Neural cell (in vitro differentiated cells): ENCODE measurements around the gene AHSP. TPM values are rescaled to one million over a fixed set of nuclear protein-coding genes. Genes with fewer than 3 reads are reported as not detected.

Source experiments
- H2AFZ ChIP-seq: fragments of 200-600, 300-800 bp; sonication (generic), shearing (Covaris generic); 2 replicates; pipeline ENCODE4 v1.6.0; 2014; ENCODE audit warnings: low read depth, mild to moderate bottlenecking, antibody characterized with exemption, low read length, moderate library complexity
- H3F3A ChIP-seq: fragments of 200-600 bp; shearing (Covaris generic); 2 replicates; pipeline ENCODE4 v1.6.1; 2016; ENCODE audit warnings: mild to moderate bottlenecking, moderate library complexity, mixed read lengths, antibody characterized with exemption, low read length; ENCODE audit not compliant: insufficient read depth, poor library complexity, severe bottlenecking
- H3K27ac ChIP-seq: fragments of 200-600, 300-800 bp; sonication (generic), shearing (Covaris generic); 2 replicates; pipeline ENCODE4 v1.5.1; 2014; ENCODE audit warnings: mild to moderate bottlenecking, low read length, moderate library complexity
- H3K27me3 ChIP-seq: fragments of 300-800, 200-600 bp; sonication (generic), shearing (Covaris generic); 2 replicates; pipeline ENCODE4 v1.6.0; 2014; ENCODE audit warnings: mild to moderate bottlenecking, low read depth, low read length, moderate library complexity; ENCODE audit not compliant: insufficient read depth
- H3K36me3 ChIP-seq: fragments of 300-800, 200-600 bp; sonication (generic), shearing (Covaris generic); 2 replicates; pipeline ENCODE4 v1.5.1; 2014; ENCODE audit warnings: mild to moderate bottlenecking, antibody characterized with exemption, low read length, moderate library complexity; ENCODE audit not compliant: insufficient read depth
- H3K4me2 ChIP-seq: fragments of 300-800, 200-600 bp; sonication (generic), shearing (Covaris generic); 2 replicates; pipeline ENCODE4 v1.6.0; 2014; ENCODE audit warnings: mild to moderate bottlenecking, low read length
- H3K4me3 ChIP-seq: fragments of 300-800, 200-600 bp; sonication (generic), shearing (Covaris generic); 2 replicates; pipeline ENCODE4 v1.5.1; 2014; ENCODE audit warnings: mild to moderate bottlenecking, low read length, moderate library complexity
- H3K79me2 ChIP-seq: fragments of 200-600 bp; shearing (Covaris generic); replicated peaks from 2 replicates; pipeline ENCODE4 v1.6.0; 2014; ENCODE audit warnings: mild to moderate bottlenecking, low read length, moderate library complexity; ENCODE audit not compliant: insufficient read depth
- H3K9ac ChIP-seq: fragments of 300-800, 200-600 bp; sonication (generic), shearing (Covaris generic); 2 replicates; pipeline ENCODE4 v1.6.1; 2016; ENCODE audit warnings: mild to moderate bottlenecking, low read length, mixed read lengths
- H3K9me2 ChIP-seq: fragments of 200-600 bp; shearing (Covaris generic); 2 replicates; pipeline ENCODE4 v1.6.1; 2016; ENCODE audit warnings: mild to moderate bottlenecking, low read length, mixed read lengths; ENCODE audit not compliant: insufficient read depth
- H3K9me3 ChIP-seq: fragments of 200-600, 300-800 bp; sonication (generic), shearing (Covaris generic); 2 replicates; pipeline ENCODE4 v1.6.1; 2016; ENCODE audit warnings: mild to moderate bottlenecking, mixed run types, low read length, moderate library complexity, mixed read lengths
- H4K20me1 ChIP-seq: fragments of 200-600 bp; shearing (Covaris generic); 2 replicates; pipeline ENCODE4 v1.6.1; 2016; ENCODE audit warnings: mild to moderate bottlenecking, mixed run types; ENCODE audit not compliant: insufficient read depth
- EP300 ChIP-seq: fragments of 450-650 bp; conservative IDR thresholded peaks from 2 replicates; pipeline ENCODE4 v1.6.1; 2014; ENCODE audit warnings: antibody characterized with exemption, mild to moderate bottlenecking, moderate library complexity; ENCODE audit not compliant: poor library complexity, severe bottlenecking
- EZH2 ChIP-seq: fragments of 200-600, 300-800 bp; shearing (Covaris generic), sonication (generic); IDR thresholded peaks from 2 replicates; pipeline ENCODE4 v1.6.1; 2014; ENCODE audit warnings: antibody characterized with exemption, low read length, borderline replicate concordance, mild to moderate bottlenecking; ENCODE audit not compliant: insufficient read depth, poor library complexity, severe bottlenecking
- MXI1 ChIP-seq: fragments of 450-650 bp; conservative IDR thresholded peaks from 2 replicates; pipeline ENCODE4 v1.6.1; 2014; ENCODE audit warnings: antibody characterized with exemption, mild to moderate bottlenecking; ENCODE audit not compliant: poor library complexity, severe bottlenecking
- POLR2AphosphoS5 ChIP-seq: IDR thresholded peaks from 2 replicates; pipeline ENCODE4 v1.6.1; 2012
- RAD21 ChIP-seq: fragments of 450-650 bp; conservative IDR thresholded peaks from 2 replicates; pipeline ENCODE4 v1.6.1; 2014; ENCODE audit warnings: antibody characterized with exemption, mild to moderate bottlenecking, moderate library complexity
- SMC3 ChIP-seq: fragments of 450-650 bp; conservative IDR thresholded peaks from 2 replicates; pipeline ENCODE4 v1.6.1; 2014; ENCODE audit warnings: antibody characterized with exemption, mild to moderate bottlenecking, moderate library complexity; ENCODE audit not compliant: poor library complexity
- TAF1 ChIP-seq: IDR thresholded peaks from 2 replicates; pipeline ENCODE4 v1.6.1; 2012; ENCODE audit warnings: low read depth
- polyA plus RNA-seq: library from polyadenylated mRNA; depleted of rRNA; stranded (reverse); fragments of >200 nt; gene quantifications from 2 replicates; pipeline ENCODE4 v1.2.3, GENCODE V29; 2014
- TF ChIP-seq, protein P1 (sequence below): fragments of 450-650 bp; IDR thresholded peaks from 2 replicates; pipeline ENCODE4 v1.5.1; 2014; ENCODE audit warnings: antibody characterized with exemption, mild to moderate bottlenecking, moderate library complexity; ENCODE audit not compliant: poor library complexity, severe bottlenecking
- TF ChIP-seq, protein P2 (sequence below): IDR thresholded peaks from 2 replicates; pipeline ENCODE4 v1.6.1; 2012; ENCODE audit warnings: borderline replicate concordance

AHSP gene
- polyA plus RNA-seq, 1 donor from 2014 or later = not detected

DNA sequence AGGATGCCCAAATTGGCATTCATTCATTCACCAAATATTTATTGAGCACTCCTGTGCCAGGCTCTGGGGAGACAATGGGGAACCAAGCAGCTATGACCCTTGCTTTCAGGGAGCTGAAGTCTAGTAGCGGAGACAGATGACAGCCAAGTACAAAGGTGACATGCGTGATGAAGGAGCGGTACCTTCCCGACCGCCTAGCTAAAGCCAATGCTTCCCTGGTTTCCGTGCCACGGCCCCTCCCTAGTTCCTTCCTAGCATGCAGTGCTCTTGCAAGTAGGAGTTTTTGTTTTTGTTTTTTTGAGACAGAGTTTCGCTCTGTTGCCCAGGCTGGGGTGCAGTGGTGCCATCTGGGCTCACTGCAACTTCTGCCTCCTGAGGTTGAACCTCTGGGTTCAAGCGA, 47.9 kb upstream of the AHSP start:
- no peaks in the 10 kb centered on the region for H3K9me2 ChIP-seq
- no peak overlapping the region for H3K4me2 ChIP-seq
- peaks cover 56% of the 10 kb centered on the region for H3K27me3 ChIP-seq
- no peak overlapping the region for H2AFZ ChIP-seq
- H3K36me3 ChIP-seq = no peaks in the 10 kb centered on the region
- no peaks in the 10 kb centered on the region for H3F3A ChIP-seq
- H3K4me3 ChIP-seq = no peak overlapping the region
- TF ChIP-seq SMC3 (no peak), EP300 (no peak), RAD21 (no peak), TAF1 (no peak), MXI1 (no peak), POLR2AphosphoS5 (no peak), EZH2 (no peak)
- TF ChIP-seq, protein P1, sequence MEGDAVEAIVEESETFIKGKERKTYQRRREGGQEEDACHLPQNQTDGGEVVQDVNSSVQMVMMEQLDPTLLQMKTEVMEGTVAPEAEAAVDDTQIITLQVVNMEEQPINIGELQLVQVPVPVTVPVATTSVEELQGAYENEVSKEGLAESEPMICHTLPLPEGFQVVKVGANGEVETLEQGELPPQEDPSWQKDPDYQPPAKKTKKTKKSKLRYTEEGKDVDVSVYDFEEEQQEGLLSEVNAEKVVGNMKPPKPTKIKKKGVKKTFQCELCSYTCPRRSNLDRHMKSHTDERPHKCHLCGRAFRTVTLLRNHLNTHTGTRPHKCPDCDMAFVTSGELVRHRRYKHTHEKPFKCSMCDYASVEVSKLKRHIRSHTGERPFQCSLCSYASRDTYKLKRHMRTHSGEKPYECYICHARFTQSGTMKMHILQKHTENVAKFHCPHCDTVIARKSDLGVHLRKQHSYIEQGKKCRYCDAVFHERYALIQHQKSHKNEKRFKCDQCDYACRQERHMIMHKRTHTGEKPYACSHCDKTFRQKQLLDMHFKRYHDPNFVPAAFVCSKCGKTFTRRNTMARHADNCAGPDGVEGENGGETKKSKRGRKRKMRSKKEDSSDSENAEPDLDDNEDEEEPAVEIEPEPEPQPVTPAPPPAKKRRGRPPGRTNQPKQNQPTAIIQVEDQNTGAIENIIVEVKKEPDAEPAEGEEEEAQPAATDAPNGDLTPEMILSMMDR = no peak
- TF ChIP-seq, protein P2, sequence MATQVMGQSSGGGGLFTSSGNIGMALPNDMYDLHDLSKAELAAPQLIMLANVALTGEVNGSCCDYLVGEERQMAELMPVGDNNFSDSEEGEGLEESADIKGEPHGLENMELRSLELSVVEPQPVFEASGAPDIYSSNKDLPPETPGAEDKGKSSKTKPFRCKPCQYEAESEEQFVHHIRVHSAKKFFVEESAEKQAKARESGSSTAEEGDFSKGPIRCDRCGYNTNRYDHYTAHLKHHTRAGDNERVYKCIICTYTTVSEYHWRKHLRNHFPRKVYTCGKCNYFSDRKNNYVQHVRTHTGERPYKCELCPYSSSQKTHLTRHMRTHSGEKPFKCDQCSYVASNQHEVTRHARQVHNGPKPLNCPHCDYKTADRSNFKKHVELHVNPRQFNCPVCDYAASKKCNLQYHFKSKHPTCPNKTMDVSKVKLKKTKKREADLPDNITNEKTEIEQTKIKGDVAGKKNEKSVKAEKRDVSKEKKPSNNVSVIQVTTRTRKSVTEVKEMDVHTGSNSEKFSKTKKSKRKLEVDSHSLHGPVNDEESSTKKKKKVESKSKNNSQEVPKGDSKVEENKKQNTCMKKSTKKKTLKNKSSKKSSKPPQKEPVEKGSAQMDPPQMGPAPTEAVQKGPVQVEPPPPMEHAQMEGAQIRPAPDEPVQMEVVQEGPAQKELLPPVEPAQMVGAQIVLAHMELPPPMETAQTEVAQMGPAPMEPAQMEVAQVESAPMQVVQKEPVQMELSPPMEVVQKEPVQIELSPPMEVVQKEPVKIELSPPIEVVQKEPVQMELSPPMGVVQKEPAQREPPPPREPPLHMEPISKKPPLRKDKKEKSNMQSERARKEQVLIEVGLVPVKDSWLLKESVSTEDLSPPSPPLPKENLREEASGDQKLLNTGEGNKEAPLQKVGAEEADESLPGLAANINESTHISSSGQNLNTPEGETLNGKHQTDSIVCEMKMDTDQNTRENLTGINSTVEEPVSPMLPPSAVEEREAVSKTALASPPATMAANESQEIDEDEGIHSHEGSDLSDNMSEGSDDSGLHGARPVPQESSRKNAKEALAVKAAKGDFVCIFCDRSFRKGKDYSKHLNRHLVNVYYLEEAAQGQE = no peak
- H3K27ac ChIP-seq = no peak overlapping the region
- H3K9me3 ChIP-seq = no peaks in the 10 kb centered on the region
- H3K79me2 ChIP-seq = no peaks in the 10 kb centered on the region
- no peak overlapping the region for H3K9ac ChIP-seq
- H4K20me1 ChIP-seq = no peaks in the 10 kb centered on the region

DNA sequence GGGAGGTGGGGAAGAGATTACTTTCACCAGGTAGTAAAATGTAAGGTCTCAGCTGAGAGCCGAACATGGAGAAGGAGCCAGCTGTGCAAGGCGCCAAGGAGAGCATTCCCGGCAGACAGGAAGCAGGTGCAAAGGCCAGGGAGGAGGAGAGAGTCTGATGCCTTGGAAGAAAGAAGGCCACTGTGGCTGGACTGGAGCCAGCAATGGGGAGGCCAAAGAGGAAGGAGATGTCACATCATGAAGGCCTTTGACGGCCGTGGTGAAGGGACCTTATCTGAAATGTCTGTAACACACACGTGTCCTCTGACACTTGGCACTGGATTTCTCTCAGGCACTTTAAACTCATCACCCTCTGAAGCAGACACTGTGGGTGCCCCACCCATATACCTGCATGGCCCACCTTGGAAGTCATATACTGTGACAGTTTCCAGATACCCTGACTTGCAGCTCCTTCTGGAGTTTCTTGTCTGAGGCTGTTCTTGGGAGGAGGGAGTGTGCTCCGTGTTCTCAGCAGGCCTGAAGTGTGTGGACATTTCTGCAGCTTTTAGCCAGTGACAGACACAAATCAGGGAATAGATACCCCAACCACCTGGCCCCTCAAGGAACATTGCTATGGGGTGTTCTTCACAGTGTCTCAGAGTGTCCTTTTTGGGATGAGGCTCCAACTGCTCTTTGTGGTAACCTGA, 46.7 kb upstream of the AHSP start:
- H2AFZ ChIP-seq = no peak overlapping the region

More for the DNA sequence above, 46.7 kb upstream of the AHSP start:
- TF ChIP-seq TAF1 = no peak
- no peak for TF ChIP-seq SMC3
- no peak for TF ChIP-seq EZH2
- no peak for TF ChIP-seq POLR2AphosphoS5
- no peak for TF ChIP-seq EP300
- Histone ChIP-seq H3K27ac (no peak overlapping the region), H3K4me2 (no peak overlapping the region), H3F3A (no peaks in the 10 kb centered on the region), H3K79me2 (no peaks in the 10 kb centered on the region), H3K9me2 (no peaks in the 10 kb centered on the region), H3K36me3 (no peaks in the 10 kb centered on the region), H3K9me3 (no peaks in the 10 kb centered on the region), H3K27me3 (peaks cover 55% of the 10 kb centered on the region), H4K20me1 (no peaks in the 10 kb centered on the region), H3K9ac (no peak overlapping the region), H3K4me3 (no peak overlapping the region)
